Fibroblast of lung (primary cell): ENCODE results near the gene HDAC4. TPM values are rescaled to one million over a fixed set of nuclear protein-coding genes. Genes with fewer than 3 reads are reported as not detected.

Experiments
- DNase-seq, 2 donors: peaks; one replicate each; pipeline versions ENCODE4 v3.0.0 to v3.0.0-alpha.2; 2010; ENCODE audit warnings: low read depth in 2 of 2
- H2AFZ ChIP-seq: 2 replicates; pipeline ENCODE4 v1.5.1; 2012; ENCODE audit warnings: low read length, control low read depth, inconsistent platforms
- H3K27ac ChIP-seq: 2 replicates; pipeline ENCODE4 v1.5.1; 2011; ENCODE audit warnings: low read length, control low read depth; ENCODE audit not compliant: insufficient read depth
- H3K27me3 ChIP-seq: 2 replicates; pipeline ENCODE4 v1.5.1; 2011; ENCODE audit warnings: mild to moderate bottlenecking, low read length; ENCODE audit not compliant: control insufficient read depth, insufficient read depth
- H3K36me3 ChIP-seq: 2 replicates; pipeline ENCODE4 v1.5.1; 2011; ENCODE audit warnings: low read length; ENCODE audit not compliant: control insufficient read depth, insufficient read depth
- H3K4me1 ChIP-seq: 2 replicates; pipeline ENCODE4 v1.5.1; 2011; ENCODE audit warnings: low read length; ENCODE audit not compliant: control insufficient read depth, insufficient read depth; ENCODE audit errors: extremely low read depth
- H3K4me2 ChIP-seq: 2 replicates; pipeline ENCODE4 v1.5.1; 2011; ENCODE audit warnings: low read length, control low read depth; ENCODE audit not compliant: insufficient read depth; ENCODE audit errors: extremely low read depth
- H3K4me3 ChIP-seq, 4 experiments: fragments of 200-600 bp in 1 of 4; sonication (generic) in 1 of 4; replicated peaks in 1 of 4; 2 replicates each; pipeline ENCODE4 v1.5.1; 2011 to 2016; ENCODE audit warnings: low read length in 4 of 4, low read depth in 3 of 4, mild to moderate bottlenecking in 3 of 4, control low read depth in 2 of 4, inconsistent platforms in 1 of 4, mixed read lengths in 1 of 4; ENCODE audit not compliant: insufficient read depth in 1 of 4; ENCODE audit errors: control extremely low read depth in 1 of 4
- H3K79me2 ChIP-seq: 2 replicates; pipeline ENCODE4 v1.5.1; 2012; ENCODE audit warnings: mild to moderate bottlenecking, low read length, inconsistent platforms; ENCODE audit not compliant: control insufficient read depth, insufficient read depth
- H3K9ac ChIP-seq: 2 replicates; pipeline ENCODE4 v1.5.1; 2011; ENCODE audit warnings: mild to moderate bottlenecking, low read length, control low read depth; ENCODE audit not compliant: insufficient read depth
- H3K9me3 ChIP-seq: 2 replicates; pipeline ENCODE4 v1.5.1; 2012; ENCODE audit warnings: low read depth, low read length; ENCODE audit not compliant: control insufficient read depth, insufficient read depth
- H4K20me1 ChIP-seq: 2 replicates; pipeline ENCODE4 v1.5.1; 2011; ENCODE audit warnings: low read length; ENCODE audit not compliant: control insufficient read depth, insufficient read depth; ENCODE audit errors: extremely low read depth
- CTCF ChIP-seq, 2 donors: IDR thresholded peaks in 1 of 2; conservative IDR thresholded peaks in 1 of 2; 1 replicate in 1 of 2; 2 replicates in 1 of 2; pipeline ENCODE4 v1.5.1; 2011 to 2012; ENCODE audit warnings: low read length in 2 of 2, control low read depth in 1 of 2, inconsistent platforms in 1 of 2, low read depth in 1 of 2, mild to moderate bottlenecking in 1 of 2
- EZH2 ChIP-seq: IDR thresholded peaks from 2 replicates; pipeline ENCODE4 v1.5.1; 2012; ENCODE audit warnings: low read length, control low read depth, mild to moderate bottlenecking; ENCODE audit errors: missing control alignments
- polyA plus RNA-seq, 2 donors: library from polyadenylated mRNA; depleted of rRNA in 1 of 2; stranded (reverse) in 1 of 2; unstranded in 1 of 2; fragments of >200 nt; gene quantifications; 2 replicates each; pipeline ENCODE4 v1.2.1, GENCODE V29; 2011 to 2012; ENCODE audit warnings: missing spikeins in 1 of 2
- total RNA-seq: library from RNA; depleted of rRNA; stranded (reverse); fragments of >200 nt; gene quantifications from 2 replicates; pipeline ENCODE4 v1.2.1, GENCODE V29; 2014

HDAC4 gene
- total and polyA plus RNA-seq, 2 donors (not counting 1 experiment from before 2014, with no cell fraction given): 7.4 to 19.8 TPM

GRCh38 chr2:239096676-239097427 is 304.0 kb downstream of the HDAC4 start:
- Histone ChIP-seq H3K36me3 (no peaks in the 10 kb centered on the region), H3K4me1 (no peaks in the 10 kb centered on the region), H3K4me3 (no peak overlapping the region), H3K9me3 (no peaks in the 10 kb centered on the region), H3K27me3 (no peaks in the 10 kb centered on the region), H3K4me2 (no peak overlapping the region), H2AFZ (no peak overlapping the region), H3K9ac (no peak overlapping the region), H4K20me1 (no peaks in the 10 kb centered on the region), H3K79me2 (no peaks in the 10 kb centered on the region), H3K27ac (no peak overlapping the region)
- no peak for DNase-seq
- TF ChIP-seq CTCF (conservative IDR thresholded peaks at IDR 0.05 in 1 of 2, IDR thresholded peaks at IDR 0.05 in 1 of 2; ENCODE audit: low read depth in 1 of 2, low read length in 2 of 2): no peak

GRCh38 chr2:239095460-239096081 is 305.2 kb downstream of the HDAC4 start:
- H3K4me2 ChIP-seq: no peak overlapping the region
- H3K4me3 ChIP-seq: no peak overlapping the region
- no peaks in the 10 kb centered on the region for H3K27me3 ChIP-seq
- no peaks in the 10 kb centered on the region for H3K9me3 ChIP-seq
- no peak overlapping the region for H3K9ac ChIP-seq
- H3K4me1 ChIP-seq: no peaks in the 10 kb centered on the region
- no peak for DNase-seq
- H3K27ac ChIP-seq: no peak overlapping the region
- H3K36me3 ChIP-seq: no peaks in the 10 kb centered on the region
- no peaks in the 10 kb centered on the region for H3K79me2 ChIP-seq
- H4K20me1 ChIP-seq: no peaks in the 10 kb centered on the region
- TF ChIP-seq EZH2 (no peak), CTCF (conservative IDR thresholded peaks at IDR 0.05 in 1 of 2, IDR thresholded peaks at IDR 0.05 in 1 of 2; ENCODE audit: low read depth in 1 of 2, low read length in 2 of 2) (no peak)
- no peak overlapping the region for H2AFZ ChIP-seq

GRCh38 chr2:239094867-239095266 is 306.0 kb downstream of the HDAC4 start:
- no peaks in the 10 kb centered on the region for H3K27me3 ChIP-seq
- H3K36me3 ChIP-seq: no peaks in the 10 kb centered on the region
- H3K9ac ChIP-seq: no peak overlapping the region
- no peaks in the 10 kb centered on the region for H3K79me2 ChIP-seq
- H4K20me1 ChIP-seq: no peaks in the 10 kb centered on the region
- no peaks in the 10 kb centered on the region for H3K4me1 ChIP-seq
- no peak overlapping the region for H3K4me2 ChIP-seq
- no peak for DNase-seq
- H3K27ac ChIP-seq: no peak overlapping the region
- TF ChIP-seq CTCF (conservative IDR thresholded peaks at IDR 0.05 in 1 of 2, IDR thresholded peaks at IDR 0.05 in 1 of 2; ENCODE audit: low read depth in 1 of 2, low read length in 2 of 2): no peak
- no peak for TF ChIP-seq EZH2
- H2AFZ ChIP-seq: no peak overlapping the region
- no peak overlapping the region for H3K4me3 ChIP-seq
- no peaks in the 10 kb centered on the region for H3K9me3 ChIP-seq
